Skin of body (tissue), 2 donors: Measurements from ENCODE around the gene CNTN5. TPM values are rescaled to one million over a fixed set of nuclear protein-coding genes. Genes with fewer than 3 reads are reported as not detected.
"Not testable (repeated sequence)": the region's sequence is repeated elsewhere in the genome, so short reads cannot be mapped to it uniquely, and the experiment has no call there.

Experiments used
- DNase-seq: peaks from one replicate; lab custom pipeline; 2025; lab: John Stamatoyannopoulos, UW
- total RNA-seq: library from RNA; depleted of rRNA; stranded (reverse); fragments of >200 nt; gene quantifications from one replicate; pipeline ENCODE4 v1.2.3, GENCODE V29; 2014

Gene CNTN5
- total RNA-seq, 1 donor from 2014 or later, result 3.4 TPM

DNA sequence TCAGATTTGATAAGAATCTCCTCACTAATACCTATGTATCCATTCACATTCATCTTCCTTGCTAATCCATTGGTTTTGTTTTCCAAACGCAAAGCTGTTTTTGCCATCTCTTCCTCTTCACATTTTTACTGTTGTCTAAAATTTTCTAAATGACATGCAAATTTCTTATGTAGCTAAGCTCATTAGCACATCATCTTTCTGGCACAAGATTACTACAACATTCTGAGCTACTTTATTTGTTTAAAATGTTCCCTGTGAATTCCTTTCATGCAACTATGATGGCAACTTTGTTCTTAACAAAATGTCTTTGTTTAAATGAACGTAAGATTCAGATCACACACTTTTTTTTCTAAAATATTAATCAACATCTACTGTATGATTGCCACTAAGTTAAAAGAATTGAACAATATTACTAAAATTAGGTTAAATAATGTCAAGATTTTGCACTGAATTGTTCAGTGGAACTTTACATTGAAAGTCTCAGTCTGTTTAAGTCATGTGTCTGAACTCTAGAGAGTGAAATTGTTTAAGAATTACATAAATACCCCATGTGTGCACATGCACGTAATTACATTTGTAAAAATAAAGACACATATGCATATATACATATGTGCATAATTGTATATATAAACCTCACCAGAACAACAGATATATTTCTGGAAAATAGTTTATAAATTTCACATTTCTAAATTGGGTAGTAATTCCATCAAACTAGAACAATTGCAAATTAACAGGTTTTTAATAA, 688.4 kb downstream of the CNTN5 start:
- DNase-seq, result no peak

- no peak for DNase-seq
Observed at GRCh38 chr11:99716302-99716701, 695.6 kb downstream of the CNTN5 start.

DNA sequence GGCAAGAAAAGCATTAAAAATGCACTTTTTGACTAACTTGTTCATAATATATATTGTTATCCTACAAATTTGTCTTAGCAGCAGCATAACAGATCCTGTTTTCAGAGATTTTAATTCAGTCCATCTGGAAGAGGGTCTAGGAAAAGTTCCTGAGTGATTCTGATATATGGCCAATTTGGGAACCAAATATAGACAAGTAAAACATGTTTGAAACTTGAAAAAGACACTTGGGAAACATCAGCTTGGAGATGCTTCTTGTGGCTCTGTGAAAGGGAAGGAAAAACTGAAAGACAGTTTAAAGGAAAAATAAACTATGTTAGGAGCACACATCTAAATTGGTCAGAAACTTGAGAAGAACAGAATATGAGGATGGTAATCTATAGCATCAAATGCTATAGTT, 697.5 kb downstream of the CNTN5 start:
- DNase-seq, result peak; percentile 2

DNA sequence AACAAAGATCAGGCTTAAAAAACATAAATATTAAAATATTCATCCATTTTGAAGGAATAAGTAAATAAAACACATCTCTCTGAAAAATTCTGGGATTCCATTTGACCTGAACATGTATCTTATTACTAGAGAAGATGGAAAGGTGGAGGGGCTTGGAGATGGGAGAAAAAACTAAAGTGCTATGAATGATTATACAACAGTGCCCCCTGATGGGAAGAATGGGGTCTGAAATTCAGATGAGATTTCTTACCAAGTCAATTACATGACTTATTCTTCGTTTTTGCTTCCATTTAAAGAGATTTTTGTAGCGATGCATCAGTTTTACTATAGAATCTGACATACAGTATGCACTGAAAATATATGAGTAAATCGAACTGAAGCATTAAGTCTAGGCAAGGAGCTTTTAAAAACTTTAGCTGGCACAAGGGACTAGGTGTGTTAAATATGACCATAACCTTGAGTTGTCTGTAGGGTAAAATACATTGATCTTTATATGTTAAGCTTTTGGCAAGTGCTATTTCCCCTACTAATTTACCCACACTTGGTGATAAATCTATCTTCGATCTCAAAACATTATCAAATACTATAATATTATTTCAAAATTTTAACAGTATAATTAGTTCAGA, 718.8 kb downstream of the CNTN5 start:
- DNase-seq, result peak; percentile 1

GRCh38 chr11:99742501-99742900, 721.8 kb downstream of the CNTN5 start:
- no peak for DNase-seq

- DNase-seq, result no peak
Observed at GRCh38 chr11:99759787-99760186, 739.0 kb downstream of the CNTN5 start.

DNA sequence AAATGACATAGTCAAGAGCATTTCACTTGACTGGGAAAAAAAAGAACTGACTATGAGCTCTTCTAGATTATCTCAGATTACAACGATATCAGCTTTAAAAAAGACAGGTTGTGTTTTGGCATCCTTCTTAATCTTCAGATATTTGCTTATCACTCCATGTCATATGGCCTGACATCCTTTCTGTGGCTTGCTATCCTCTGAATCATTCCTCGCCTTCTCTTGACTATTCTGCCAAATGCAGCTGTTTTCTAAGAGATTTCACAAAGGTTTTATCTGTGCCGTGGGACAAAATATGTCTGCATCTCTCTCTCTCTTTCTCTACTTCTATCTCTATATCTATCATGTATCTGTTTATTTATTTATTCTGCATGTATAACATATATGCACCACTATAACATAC, 746.1 kb downstream of the CNTN5 start:
- DNase-seq, result no peak

DNA sequence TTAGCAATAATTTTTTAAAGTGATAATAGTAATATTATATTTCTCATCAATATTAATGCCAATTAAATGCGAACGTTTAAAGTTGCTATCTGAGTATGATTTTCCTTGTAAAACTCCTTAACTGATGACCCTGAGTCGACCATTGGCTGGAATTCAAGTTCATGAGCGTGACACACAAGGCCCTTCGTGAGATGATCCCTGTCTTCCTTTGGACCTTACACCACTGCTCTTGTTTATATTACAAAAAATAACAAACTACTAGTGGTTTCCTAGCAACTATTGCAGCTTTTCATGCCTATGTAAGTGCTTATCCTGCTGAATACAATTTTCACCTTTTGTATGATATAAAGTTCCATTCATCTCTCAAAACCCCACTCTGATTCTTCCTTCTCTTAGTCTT, 752.9 kb downstream of the CNTN5 start:
- no peak for DNase-seq

- DNase-seq, result no peak
Observed at GRCh38 chr11:99781074-99781473, 760.3 kb downstream of the CNTN5 start.

- no peak for DNase-seq
Observed at GRCh38 chr11:99791354-99791753, 770.6 kb downstream of the CNTN5 start.

DNA sequence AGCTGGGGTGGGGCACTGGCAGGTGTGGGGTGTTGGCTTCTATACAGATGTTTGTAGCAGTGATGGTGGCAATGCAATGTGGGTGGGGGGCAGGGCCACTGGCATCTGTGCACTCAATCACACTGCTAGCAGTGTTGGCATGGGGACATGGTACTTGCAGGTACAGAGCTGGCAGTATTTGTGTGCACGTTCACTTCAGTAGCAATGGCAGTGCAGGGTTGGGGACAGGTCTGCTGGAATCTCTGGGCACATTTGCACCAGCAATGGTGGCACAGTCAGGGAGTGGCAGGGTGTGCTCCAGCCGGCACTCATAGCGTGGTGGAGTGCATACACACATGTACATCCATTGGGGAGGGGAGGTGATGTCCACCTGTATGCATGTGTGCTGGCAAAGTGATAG, 775.2 kb downstream of the CNTN5 start:
- no peak for DNase-seq

GRCh38 chr11:99803501-99803900, 782.8 kb downstream of the CNTN5 start:
- DNase-seq, result no peak

DNA sequence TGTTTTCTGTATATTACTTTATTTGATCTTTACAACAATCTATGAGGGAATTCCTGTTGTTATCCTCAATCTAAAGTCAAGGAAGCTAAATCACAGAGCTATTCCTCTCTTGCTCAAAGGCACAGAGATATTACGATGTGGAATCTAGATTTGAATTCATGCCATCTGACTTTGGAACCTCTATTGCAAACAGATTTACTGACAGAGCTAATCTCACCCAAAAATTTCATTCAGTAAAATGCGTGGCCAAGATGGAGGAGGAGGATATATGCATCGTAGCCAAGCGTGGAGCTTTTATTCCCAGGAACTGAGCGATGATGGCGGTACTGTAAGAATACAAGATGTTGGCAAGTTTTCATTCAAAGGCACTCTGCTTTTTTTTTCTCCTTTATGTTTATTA, 791.8 kb downstream of the CNTN5 start:
- DNase-seq, result no peak

DNA sequence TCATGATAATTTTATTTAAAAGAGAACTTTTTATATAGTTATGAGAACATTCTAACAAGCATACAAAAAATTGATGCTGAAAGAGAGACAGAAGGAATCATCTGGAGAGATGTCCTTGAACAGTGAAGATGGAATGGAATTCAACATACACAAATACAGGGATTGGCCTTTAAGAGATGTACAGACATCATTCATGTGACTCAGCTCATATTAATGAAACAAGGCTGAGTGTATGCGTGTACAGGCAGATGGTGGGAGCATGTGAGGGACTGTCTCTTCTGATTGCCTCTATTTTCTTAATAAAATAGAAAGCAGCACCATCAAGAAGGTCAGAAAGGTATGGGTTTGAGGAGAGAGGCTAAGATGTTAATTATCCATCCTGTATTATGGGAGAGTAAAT, 793.3 kb downstream of the CNTN5 start:
- no peak for DNase-seq

DNA sequence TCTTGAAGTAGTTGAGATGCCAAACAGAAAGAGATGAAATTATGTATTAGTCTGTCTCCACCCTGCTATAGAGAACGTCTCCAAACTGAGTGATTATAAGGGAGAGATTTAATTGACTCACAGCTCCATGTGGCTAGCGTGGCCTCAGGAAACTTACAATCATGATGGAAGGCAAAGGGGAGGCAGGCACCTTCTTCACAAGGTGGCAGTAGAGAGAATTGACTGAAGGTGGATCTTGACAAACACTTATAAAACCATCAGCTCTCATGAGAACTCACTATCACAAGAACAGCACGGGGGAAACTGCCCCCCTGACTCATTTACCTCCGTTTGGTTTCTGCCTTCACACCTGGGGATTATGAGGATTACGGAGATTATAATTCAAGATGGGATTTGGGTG, 794.0 kb downstream of the CNTN5 start:
- DNase-seq, result no peak

DNA sequence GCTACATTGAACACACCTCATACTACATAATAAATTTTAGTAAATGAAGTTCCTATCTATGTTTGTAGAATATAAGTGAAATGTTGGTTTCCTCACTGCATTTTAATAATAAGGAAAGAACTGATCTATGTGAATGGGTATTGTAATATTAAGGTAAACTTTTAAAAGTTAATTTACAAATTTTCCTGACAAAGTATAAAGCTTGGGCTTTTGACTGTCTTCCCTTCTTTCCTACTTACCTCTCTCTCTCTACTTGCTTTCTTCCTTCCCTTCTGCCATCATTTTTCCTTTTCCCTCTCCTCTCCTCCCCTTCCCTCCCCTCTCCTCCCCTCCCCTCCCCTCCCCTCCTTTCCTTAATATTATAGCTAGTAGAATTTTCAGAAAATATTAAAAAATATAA, 798.2 kb downstream of the CNTN5 start:
- no peak for DNase-seq

GRCh38 chr11:99822846-99823565, 802.3 kb downstream of the CNTN5 start:
- no peak for DNase-seq

DNA sequence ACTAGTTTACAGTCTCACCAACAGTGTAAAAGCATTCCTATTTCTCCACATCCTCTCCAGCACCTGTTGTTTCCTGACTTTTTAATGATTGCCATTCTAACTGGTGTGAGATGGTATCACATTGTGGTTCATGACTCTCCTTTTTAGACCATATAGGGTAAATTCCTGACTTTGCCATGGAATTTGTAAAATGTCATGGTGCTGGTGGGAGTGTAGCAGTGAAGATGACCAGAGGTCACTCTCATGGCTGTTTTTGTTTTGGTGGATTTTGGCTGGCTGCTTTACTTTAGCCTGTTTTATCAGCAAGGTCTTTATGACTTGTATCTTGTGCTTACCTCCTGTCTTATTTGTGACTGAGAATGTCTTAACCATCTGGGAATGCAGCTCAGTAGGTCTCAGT, 816.0 kb downstream of the CNTN5 start:
- not testable (repeated sequence) for DNase-seq

DNA sequence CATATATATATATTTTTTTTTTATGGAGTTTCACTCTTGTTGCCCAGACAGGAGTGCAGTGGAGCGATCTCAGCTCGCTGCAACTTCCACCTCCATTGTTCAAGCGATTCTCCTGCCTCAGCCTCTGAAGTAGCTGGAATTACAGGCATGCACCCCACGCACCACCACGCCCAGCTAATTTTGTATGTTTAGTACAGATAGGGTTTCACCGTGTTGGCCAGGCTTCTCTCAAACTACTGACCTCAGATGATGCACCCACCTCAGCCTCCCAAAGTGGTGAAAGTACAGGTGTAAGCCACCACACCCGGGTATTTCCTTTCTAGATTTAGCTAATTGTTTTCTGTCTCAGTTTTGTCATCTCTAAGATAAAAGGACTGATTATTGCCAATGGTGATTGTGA, 821.1 kb downstream of the CNTN5 start:
- DNase-seq, result no peak

GRCh38 chr11:99865951-99866350, 845.2 kb downstream of the CNTN5 start:
- DNase-seq, result no peak

- no peak for DNase-seq
Observed at GRCh38 chr11:99881610-99882009, 860.9 kb downstream of the CNTN5 start.

DNA sequence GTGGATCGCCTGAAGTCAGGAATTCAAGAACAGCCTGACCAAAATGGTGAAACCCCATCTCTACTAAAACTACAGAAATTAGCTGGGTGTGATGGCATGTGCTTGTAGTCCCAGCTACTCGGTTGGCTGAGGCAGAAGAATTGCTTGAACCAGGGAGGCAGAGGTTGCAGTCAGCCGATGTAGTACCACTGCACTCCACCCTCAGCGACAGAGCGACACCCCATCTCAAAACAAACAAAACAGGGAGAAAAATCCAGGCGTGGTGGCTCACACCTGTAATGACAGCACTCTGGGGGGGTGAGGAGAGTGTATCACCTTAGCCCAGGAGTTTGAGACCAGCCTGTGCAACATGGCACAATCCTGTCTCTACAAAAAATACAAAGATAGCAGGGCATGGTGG, 864.0 kb downstream of the CNTN5 start:
- DNase-seq, result no peak

DNA sequence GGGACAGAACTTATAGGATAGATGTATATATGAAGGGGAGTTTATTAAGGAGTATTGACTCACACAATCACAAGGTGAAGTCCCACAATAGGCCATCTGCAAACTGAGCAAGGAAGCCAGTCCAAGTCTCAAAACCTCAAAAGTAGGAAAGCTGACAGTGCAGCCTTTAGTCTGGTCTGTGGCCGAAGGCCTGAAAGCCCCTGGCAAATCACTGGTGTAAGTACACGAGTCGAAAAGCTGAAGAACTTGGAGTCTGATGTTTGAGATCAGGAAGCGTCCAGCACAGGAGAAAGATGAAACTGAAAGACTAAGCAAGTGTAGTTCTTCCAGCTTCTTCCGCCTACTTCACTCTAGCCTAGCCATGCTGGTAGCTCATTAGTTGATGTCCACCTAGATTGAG, 866.7 kb downstream of the CNTN5 start:
- no peak for DNase-seq
